GM10266 (cell line): ENCODE measurements around the gene DCAF4.
"Not testable (repeated sequence)": the region's sequence is repeated elsewhere in the genome, so short reads cannot be mapped to it uniquely, and the experiment has no call there.

Source experiments
- DNase-seq: peaks from one replicate; pipeline ENCODE4 v3.0.0; 2012; ENCODE audit errors: extremely low spot score
- CTCF ChIP-seq: IDR thresholded peaks from 2 replicates; pipeline ENCODE4 v1.5.1; 2012; ENCODE audit warnings: mild to moderate bottlenecking, low read depth; ENCODE audit not compliant: control insufficient read depth, insufficient read depth; ENCODE audit errors: missing control alignments

Gene DCAF4

GRCh38 chr14:73003681-73004080, 77.4 kb downstream of the DCAF4 start:
- no peak for TF ChIP-seq CTCF
- no peak for DNase-seq

- not testable (repeated sequence) for DNase-seq
These were observed 78.4 kb downstream of the DCAF4 start for GRCh38 chr14:73004641-73005040.

GRCh38 chr14:73007835-73008234, 81.6 kb downstream of the DCAF4 start:
- no peak for TF ChIP-seq CTCF
- DNase-seq: no peak

- no peak for DNase-seq
- no peak for TF ChIP-seq CTCF
These were observed 82.2 kb downstream of the DCAF4 start for GRCh38 chr14:73008501-73008900.
